Sigmoid colon (tissue), 3 donors: ENCODE measurements around the gene CFAP97D1.

Source experiments
- POLR2A ChIP-seq, 2 donors: fragments of 450-650 bp; IDR thresholded peaks; one replicate each; pipeline ENCODE4 v1.6.1; 2016; ENCODE audit warnings: antibody characterized with exemption in 2 of 2, mild to moderate bottlenecking in 2 of 2, moderate library complexity in 2 of 2
- TF ChIP-seq, protein P1 (sequence below), 4 experiments: fragments of 450-650 bp in 3 of 4; fragments of 200-600 bp in 1 of 4; IDR thresholded peaks; one replicate each; pipeline ENCODE4 v1.5.1; 2016 to 2019; ENCODE audit warnings: antibody characterized with exemption in 4 of 4, mild to moderate bottlenecking in 3 of 4, moderate library complexity in 2 of 4

DNA sequence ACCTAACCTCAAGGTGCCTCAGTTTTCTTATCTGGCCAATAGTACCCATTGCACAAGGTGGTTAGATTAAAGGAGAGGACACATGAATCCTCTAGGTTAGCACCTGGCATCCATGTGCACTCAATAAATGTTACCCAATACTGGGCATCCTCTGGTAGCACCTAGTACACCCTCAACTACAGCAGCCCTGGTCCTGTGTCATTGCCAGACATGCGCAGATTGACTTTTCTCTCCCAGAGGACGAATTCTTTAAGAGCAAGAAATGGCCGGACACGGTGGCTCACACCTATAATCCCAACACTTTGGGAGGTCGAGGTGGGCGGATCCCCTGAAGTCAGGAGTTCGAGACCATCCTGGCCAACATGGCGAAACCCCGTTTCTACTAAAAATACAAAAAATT, 8.8 kb upstream of the CFAP97D1 start:
- TF ChIP-seq, protein P1, sequence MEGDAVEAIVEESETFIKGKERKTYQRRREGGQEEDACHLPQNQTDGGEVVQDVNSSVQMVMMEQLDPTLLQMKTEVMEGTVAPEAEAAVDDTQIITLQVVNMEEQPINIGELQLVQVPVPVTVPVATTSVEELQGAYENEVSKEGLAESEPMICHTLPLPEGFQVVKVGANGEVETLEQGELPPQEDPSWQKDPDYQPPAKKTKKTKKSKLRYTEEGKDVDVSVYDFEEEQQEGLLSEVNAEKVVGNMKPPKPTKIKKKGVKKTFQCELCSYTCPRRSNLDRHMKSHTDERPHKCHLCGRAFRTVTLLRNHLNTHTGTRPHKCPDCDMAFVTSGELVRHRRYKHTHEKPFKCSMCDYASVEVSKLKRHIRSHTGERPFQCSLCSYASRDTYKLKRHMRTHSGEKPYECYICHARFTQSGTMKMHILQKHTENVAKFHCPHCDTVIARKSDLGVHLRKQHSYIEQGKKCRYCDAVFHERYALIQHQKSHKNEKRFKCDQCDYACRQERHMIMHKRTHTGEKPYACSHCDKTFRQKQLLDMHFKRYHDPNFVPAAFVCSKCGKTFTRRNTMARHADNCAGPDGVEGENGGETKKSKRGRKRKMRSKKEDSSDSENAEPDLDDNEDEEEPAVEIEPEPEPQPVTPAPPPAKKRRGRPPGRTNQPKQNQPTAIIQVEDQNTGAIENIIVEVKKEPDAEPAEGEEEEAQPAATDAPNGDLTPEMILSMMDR (IDR thresholded peaks at IDR 0.05): no peak
- no peak for TF ChIP-seq POLR2A (IDR thresholded peaks at IDR 0.05)
